ENCODE data around the gene LGSN.
"Not testable (repeated sequence)": the region's sequence is repeated elsewhere in the genome, so short reads cannot be mapped to it uniquely, and the experiment has no call there.

The LGSN gene

DNA sequence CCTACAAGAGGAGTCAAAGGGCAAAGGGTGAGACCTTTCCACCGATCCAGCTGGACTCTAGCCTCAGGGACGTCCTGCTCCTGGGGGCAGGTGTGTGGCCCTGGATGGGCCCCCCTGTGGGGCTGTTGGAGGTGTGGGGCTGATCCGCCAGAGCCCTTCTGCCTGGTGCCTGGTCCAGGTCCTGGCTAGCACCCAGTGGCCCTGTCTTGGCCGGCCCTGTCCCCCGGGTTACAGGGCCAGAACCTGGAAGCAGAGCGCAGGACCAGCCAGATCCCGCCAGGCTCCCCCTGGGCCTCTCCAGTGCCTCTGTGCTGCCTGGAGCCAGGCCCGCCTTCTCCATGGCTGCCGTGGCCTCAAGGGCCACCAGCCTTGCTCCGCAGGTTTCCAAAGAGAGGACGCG, 89.3 kb downstream of the LGSN start:
- DNase-seq: not testable (repeated sequence)

DNA sequence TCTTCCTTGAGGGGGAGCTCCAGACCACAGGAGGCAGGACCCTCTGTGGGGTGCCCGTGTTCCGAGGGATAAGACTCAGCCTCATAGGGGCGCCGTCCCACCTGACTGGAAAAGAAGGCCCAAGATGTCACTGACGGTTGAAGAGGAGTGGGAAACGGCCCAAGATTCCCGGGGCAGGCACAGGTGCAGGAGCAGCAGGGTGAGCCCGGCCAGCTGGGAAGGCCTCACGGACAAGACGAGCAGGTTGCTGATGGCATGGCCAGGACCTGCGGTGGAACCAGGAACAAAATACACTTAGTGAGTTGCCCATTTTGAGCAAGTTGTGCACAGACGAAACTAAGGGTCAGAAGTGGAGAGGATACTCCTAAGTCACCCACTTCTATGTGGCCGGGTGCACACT, 89.8 kb downstream of the LGSN start:
- DNase-seq: not testable (repeated sequence)

DNA sequence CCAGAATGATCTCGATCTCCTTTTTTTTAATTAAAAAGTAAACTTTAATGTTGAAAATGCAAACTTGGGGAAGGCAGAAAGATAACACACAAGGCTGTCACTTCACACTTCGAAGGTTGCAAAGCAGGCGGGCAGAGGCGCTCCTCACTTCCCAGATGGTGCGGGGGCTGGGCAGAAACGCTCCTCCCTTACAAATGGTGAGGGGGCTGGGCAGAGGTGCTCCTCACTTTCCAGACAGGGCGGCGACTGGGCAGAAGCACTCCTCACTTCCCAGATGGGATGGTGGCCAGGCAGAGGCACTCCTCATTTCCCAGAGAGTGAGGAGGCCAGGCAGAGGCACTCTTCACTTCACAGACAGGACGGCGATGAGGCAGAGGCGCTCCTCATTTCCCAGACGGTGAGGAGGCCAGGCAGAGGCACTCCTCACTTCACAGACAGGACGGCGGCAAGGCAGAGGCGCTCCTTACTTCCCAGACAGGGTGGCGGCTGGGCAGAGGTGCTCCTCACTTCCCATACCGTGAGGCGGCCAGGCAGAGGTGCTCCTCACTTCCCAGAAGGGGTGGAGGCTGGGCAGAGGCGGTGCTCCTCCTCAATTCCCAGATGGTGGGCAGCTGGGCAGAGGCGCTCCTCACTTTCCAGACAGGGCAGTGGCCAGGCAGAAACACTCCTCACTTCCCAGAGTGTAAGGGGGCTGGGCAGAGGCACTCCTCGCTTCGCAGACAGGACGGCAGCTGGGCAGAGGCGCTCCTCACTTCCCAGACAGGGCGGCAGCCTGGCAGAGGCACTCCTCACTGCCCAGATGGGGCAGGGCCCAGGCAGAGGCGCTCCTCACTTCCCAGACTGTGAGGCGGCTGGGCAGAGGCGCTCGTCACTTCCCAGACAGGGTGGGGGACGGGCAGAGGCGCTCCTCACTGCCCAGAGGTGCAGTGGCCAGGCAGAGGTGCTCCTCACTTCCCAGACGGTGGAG, 91.6 kb downstream of the LGSN start:
- DNase-seq: not testable (repeated sequence)

DNA sequence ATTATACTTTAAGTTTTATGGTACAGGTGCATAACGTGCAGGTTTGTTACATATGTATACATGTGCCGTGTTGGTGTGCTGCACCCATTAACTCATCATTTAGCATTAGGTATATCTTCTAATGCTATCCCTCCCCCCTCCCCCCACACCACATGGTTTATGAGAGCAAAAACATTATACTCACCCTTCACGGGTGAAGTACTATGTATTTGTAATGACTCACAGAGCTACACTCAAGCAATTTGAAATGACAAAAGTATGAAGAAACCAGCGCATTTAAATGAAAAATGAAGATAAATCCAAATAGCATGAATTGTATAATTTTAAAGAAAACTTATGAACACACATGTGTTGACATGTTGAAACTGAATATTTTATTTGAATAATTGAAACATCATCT, 93.8 kb downstream of the LGSN start:
- not testable (repeated sequence) for DNase-seq
